HG03469 (cell line): ENCODE results near the gene PRIMA1.

Experiments used
- ATAC-seq: cut with Tn5 transposase; IDR thresholded peaks from one replicate; pipeline ENCODE4 v1.9.1; 2021; ENCODE audit warnings: mild to moderate bottlenecking, moderate library complexity, moderate number of reproducible peaks; ENCODE audit not compliant: unreplicated experiment

PRIMA1 gene, protein sequence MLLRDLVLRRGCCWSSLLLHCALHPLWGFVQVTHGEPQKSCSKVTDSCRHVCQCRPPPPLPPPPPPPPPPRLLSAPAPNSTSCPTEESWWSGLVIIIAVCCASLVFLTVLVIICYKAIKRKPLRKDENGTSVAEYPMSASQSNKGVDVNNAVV

DNA sequence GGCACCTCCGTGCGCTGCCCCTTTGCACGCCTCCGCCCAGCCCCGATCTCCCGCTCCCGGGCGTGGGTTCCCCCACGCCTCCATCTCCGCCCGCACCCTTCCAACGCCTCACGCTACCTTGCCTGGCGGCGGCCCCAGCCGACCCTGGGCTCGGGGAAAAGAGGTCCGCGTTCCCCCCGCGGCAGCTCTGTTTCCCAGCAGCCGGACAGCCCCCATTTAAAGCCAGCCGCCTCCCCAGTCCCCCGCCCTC is at the start of gene PRIMA1:
TSS of gene PRIMA1 (minus strand) at position 193 of the 250 bp plus-strand sequence. CDS start 767 bp downstream, outside the sequence.
- no peak for ATAC-seq

DNA sequence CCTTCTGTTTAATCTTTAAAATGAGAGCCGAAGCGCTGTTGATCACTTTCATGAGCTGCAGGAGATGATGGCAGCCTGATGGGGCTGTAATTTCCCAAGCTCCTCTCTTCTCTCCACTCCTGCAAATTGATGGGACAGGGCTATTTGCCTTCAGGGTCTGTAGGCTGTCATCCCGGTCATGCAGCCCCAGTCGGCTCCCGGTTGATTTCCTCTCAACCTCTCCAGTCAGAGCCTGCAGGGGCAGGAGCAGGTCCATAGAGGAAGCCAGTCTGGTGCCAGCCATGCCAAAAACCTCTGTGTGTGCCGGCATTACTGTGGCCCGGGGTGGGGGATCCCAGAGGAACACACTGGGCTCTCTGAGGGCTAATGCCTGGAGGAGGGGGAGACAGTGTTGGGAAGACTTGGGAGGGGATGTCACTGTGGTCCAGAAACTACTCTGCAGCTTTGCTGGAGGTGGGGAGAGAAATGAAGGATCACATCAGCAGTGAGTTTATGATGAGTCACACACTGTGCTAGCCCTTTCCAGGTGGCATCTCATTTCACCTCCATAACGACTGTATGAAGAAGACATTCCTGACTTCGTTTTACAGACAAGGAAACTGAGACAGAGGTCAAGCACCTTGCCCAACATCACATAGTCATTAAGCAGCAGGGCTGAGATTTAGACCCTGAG is 46.5 kb upstream of the PRIMA1 start:
- ATAC-seq: no peak

DNA sequence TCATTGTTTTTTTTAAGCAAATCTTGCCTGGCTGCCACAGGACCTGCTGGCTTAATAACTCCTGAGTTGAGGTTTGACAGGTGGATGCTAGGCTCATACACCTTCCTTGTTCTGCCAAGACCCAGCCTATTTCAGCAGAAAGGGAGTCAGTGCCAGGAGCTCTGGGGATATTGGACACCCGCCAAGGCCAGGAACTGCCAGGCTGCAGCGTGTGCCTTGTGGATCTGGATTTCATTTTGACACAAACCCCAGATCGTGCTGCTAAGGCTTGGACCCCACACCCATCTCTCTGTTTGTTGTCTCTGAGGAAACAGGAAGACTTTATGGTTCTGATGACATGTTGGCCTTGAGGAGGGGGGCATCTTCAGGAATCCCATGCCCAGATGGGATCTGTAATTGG is 44.4 kb upstream of the PRIMA1 start:
- no peak for ATAC-seq

DNA sequence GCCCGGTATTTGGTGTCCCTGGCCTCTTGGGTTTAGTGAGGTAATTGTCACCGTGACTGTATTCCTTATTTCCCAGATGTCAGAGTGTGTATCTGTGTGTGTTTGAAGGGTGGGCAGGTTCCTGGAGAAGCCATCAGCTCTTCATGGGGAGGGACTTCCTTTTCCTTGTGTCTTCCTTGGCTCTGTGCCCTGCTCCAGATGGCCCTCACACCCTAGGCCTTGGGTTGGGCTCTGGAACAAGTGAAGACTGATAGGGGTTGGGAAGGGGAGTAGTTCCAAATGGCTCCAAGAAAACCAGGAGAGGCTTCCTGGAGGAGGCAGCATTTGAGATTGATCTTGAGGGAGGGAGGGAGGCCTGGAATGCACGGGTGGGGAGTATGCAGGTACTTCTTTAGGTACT is 43.8 kb upstream of the PRIMA1 start:
- no peak for ATAC-seq

DNA sequence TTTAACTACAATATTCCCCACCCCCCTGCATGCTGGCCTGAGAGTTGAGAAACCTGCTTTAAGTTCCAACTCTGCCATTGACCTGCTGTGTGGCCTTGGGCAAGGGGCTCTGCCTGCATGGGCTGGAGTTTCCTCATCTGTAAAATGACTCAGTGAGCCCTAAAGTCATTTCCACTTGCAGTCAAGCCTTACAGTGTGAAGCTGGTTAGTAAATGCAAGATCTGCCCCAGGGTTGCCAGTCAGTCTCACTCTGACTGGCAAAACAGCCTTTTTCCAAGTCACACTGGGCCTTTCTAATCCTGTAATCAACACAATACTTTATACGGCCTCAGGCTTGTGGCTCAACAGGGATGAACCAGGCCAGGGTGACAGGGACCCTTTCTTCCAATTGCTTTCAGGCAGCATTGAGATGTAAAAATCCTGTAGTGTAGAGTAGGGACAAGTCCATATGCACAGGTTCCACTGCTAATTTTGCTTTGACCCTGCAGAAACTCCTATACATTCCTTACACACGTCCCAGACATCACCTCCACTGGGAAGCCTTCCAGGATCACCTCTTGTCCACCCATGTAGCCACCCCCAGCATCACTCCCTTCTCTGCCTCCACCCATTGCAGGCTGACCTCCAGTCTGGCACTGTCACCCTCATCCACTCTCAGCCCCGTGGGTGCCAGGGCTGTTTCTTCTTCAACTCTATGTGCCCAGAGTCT is 42.6 kb upstream of the PRIMA1 start:
- ATAC-seq: no peak

DNA sequence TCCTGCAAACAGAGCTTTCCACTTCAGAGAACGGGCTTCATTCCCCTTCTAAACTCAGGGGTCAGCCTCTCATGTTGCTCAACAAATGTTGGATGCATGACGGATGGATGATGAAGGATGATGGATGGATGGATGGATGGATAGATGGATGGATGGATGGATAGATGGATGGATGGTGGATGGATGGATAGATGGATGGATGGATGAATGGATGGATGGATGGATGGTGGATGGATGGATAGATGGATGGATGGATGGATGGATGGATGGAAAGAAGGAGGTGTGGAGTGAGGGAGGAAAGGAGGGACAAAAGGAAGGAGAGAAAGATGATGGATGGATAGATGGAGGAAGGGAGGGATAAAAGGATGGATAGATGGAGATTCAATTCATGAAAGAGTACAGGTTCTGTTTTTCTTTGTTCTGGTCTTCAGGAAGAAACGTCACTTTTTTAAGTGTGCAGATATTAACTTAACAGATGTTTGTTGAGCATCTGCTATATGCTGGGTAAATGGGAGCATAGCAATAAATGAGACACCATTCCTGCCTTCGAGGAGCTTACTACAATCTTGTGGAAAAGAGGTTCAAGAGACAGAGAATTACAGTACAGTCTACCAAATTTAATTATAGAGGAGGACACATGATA is 41.7 kb upstream of the PRIMA1 start:
- no peak for ATAC-seq

DNA sequence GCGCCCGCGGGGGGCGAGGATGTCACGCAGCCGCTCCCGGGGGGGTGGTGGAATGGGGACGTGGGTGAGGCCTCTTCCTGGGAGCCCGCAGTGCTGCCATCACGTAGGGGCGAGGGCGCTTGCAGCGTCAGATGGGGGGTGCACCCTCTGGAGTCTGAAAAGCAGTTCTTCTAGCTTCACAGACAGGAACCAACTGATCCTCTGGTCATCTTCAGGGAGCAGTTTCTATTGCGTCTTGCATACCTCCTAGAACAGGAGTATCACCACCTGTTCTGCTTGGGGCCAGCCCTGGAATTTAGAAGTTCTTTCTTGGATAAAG is 36.9 kb upstream of the PRIMA1 start:
- no peak for ATAC-seq

DNA sequence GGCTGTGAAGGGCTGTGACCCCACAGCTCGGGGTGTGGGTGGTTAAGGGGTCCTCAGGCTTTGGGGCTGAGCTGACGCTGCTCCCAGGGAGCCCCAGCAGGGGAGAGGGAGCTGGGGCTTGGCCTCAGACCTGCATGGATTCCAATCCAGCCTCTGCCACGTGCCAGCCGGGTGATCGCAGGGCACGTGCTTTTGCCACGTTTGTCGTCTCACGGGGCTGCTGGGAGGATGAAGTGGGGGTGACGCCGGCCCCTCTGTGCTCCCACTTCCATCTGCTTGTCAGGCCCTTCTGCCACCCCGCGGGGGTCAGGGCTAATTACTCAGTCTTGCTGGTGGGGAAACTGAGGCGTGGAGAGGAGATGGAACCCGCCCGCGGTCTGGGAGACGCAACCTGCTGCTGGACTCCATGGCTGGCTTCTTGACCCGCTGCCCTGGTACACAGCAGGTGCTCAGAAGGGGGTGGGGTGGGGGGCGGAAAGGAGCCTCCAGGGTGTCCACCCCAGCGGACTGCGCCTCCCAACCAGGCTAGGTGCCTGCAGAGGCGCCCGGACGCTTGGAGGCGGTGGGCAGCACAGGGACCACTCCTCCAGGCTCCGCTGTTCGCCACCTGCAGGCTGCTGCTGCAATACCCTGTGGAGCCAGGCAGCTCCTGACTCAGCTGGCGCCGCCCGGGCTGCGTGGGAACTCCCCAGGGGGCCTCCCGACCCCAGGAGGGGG is 36.4 kb upstream of the PRIMA1 start:
- ATAC-seq: no peak

DNA sequence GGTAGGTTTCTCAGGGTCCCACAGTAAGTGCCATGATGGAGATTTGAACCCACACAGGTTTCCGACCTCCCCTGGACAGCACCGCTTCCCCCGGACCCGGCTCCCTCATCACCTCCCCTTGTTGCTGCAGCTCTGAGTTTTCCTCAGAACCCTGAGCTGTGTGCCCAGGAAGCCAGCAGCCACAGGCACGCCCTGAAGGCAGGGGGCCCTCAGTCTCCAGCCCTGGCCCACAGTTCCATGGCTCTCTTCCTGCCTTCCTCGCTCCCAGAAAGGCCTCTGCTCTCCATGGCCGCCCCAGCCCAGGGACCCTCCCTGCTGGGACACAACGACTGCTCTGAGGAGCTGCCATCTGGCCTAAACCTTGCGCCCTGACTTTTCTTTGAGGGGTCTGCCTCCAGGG is 35.8 kb upstream of the PRIMA1 start:
- no peak for ATAC-seq

DNA sequence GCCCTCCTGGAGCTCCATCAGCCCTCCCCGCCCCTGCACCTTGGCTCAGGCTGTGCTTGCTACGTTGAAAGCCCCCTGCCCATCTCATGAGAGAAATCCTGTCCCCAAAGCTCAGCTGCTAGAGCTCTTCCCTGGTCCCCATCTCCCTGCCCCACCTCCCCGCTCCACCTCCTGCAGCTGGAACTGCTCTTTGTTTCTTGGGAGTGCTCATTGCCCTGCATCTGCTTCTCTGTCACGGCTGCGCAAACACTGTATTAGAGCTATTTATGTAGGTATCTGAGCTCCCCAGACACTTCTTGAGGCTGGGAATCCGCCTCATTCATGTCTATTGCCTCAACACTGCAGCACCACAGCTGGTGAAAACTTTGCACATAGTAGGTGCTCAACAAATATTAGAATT is 32.8 kb upstream of the PRIMA1 start:
- no peak for ATAC-seq

DNA sequence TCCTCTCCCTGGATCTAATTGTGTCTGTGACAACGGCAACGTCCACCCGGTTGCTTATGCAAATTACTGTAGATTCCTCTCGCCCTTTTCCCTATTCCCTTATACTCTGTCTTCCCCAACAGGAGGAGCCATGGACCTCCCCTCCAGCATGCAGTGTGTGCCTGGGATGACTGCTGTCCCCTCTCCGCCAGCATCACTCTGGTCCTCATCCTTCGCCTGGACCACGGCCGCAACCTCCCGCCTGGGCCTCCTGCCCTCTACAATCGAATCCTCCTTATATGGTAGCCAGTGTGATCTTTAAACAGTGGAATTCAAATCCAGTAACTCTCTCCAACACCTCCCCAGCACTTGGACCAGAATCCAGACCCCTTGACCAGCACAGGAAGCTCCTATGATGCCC is 30.6 kb upstream of the PRIMA1 start:
- ATAC-seq: no peak

DNA sequence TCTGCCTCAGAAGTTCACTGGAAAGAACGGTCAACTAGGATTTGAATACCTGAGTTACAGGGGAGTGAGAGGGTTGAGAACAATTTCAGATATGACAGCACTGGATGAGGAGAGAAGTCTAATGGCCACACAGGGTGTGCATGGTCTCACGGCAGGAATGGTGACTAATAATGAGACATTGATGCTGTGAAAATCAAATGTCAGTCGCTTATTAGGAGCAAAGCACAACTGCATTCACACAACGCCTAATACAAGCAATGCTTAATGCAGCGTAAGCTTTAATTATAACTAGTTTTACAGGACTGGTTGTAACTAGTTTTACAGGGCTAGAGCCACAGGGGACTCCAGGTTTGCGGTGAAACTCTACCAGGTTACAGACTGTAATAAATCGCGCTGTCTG is 23.4 kb upstream of the PRIMA1 start:
- no peak for ATAC-seq

DNA sequence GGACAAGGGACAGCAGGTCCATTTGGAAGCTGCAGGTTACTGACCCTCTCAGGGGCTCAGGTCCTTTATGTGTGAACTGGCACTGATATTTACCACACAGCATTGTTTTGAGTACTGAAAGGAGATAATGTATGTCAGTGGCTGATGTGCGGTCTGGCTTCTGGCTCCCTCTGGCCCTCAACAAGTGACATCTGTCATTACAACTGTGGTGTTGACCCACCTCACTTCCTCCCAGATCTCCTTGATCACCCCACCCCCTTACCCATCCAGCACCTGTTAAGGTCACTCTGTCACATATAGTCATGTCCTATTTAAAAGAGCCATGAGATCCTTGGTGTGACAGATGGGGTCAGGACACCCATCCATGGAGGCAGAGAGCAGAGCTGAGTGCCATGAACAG is 22.7 kb upstream of the PRIMA1 start:
- ATAC-seq: no peak

DNA sequence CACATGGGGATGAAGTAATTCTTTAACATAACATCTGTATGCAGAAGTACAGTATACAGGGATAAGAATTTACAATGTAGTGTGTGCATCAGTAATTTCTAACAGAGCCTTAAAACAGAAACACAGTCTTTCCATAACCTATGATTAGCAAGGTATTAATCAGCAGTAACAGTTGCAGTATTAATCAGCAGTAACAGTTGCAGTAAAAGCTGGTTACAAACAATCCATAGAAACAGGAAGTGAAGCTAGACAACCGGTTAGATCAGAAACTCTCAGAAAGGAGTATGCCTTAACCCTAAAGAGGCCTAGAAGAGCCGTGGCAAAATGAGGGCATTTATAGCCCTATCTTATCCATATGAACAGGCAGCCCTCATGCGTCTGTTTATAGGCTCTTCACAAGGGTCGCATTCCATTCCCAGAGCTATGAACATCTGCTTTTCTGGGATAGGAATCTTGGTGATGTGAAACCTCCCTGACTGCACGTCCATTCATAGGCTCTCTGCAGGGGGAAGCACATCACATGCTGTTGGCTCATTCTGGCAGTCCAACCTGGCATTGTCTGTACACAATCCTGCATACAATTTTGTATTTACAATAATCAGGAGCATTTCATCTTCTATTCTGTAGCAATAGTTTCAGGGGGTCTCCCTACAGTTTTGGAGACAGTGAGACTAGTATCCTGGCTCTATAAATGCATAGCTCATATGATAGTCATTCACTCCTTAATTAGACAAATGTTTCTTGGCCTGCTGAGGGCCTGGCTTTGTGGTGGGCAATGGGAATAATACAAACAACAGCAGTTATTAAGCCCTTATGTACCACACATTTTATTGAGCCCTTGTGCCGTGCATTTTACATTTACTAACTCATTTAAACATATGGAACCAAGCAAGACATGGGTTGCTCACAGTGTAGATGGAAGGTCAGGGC is 21.5 kb upstream of the PRIMA1 start:
- peak; percentile 52 for ATAC-seq

DNA sequence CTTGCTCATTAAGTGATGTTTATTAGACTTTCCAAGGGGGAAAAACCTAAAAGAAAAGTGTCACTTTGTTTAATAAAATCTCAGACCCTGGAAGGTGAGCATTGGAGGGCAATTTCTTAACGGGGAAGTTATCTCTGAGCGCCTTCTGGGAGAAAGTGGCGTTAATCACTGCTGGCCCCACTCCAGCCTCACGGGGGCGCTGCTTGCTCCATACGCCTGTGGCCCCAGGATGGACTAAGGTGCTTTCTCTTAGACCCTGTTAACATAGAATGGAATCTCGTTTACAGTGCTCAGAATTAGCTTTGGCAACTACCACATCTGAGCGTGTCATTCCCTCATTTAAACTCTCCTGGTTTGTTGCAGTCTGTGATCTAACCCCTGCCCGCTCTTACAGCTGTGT is 16.4 kb upstream of the PRIMA1 start:
- no peak for ATAC-seq

DNA sequence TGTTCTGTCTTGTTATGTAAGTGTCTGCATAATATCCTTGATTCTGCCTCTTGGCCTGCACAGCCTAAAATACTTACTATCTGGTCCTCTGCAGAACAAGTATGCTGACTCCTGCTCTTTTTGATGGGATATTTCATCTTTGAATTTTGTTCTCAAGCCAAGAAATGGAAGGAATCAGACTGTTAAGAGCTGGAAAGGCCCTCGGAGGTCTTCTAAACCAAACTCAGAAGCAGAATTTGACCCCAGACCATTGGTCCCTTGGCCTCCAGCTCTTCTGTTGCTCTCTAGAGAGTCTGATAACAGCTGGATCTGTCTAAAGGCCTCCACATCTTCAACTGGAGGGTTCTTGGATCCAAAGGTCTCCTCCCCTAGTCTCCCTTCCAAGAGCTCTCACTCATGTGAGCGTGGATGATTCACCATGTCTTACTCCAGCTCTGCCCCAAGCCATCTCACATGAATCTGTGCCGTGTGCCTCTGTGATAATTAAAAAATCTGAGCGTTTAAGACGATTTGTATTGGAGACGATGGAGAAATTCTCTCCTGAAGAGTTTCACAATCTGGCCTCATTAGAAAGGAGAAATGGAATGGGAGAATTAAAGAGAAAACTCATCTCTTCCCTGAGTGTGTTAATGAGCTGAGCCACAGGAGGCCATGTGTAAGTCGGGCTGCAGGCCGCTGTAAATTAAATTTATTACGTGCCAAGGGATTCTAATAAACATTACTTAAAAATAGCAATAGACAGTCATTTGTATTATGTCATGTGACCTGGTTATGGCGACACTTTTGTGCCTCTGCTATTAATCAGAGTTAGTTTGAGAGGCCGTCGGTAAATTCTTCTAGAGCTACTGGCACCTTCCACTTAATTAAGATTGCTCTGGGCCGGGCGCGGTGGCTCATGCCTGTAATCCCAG is 15.4 kb upstream of the PRIMA1 start:
- no peak for ATAC-seq

DNA sequence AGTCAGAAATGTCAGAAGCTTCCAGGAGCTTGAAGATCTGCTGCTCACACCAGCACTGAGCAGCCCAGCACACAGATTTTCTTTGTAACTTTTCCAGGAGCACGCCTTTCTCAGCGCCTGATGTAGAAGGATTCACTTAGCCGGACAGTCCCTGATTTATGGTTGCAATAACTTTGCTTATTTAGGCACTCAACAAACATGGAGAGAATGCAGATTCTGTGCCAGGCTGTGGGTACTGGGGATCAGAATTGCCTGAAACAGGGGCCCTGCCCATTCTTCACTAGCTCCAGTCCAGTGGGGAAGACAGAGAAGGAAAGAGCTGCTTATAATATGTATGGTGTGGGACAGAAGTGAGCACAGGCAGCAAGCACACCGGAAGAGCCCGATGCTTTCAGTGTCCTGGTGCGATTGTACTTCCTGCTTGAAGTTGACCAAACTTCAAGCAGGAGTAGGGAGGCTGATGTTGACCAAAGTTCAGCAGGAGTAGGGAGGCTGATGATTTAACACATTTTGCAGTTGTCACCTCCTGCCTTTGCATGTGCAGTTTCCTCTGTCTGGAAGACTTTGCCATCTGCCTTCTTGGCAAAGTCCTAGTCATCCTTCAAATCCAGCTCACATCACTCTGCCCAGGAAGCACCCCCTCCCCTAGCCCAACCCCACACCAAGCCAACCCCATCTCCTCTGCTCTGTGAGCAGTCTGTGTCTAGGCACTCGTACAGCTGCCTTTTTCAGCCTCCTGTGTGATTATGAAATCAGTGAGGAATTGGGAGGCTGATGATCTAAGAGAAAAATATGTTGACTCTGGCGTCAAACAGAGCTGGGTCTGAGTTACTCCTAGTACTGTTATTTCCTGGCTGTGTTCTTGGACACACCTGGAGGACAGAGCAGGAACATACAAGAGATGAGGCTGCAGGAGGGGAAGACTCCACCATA is 12.0 kb upstream of the PRIMA1 start:
- no peak for ATAC-seq

DNA sequence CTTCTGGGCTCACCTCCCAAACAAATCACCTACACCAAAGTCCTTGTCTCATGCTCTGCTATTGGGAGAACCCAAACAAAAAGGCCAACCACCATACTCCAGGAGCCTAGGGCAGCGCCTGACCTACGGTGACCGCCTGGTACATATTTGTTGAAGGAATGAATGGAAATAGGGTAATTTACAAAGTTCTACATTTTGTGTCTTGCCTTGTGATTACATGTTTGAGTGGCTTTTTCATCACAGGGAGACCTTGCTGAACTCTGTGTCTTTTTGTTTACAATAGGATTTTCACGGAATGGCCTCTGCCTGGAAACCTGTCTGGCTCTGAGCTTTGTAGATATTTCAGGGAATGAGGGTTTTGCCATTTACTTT is 11.3 kb upstream of the PRIMA1 start:
- ATAC-seq: no peak

DNA sequence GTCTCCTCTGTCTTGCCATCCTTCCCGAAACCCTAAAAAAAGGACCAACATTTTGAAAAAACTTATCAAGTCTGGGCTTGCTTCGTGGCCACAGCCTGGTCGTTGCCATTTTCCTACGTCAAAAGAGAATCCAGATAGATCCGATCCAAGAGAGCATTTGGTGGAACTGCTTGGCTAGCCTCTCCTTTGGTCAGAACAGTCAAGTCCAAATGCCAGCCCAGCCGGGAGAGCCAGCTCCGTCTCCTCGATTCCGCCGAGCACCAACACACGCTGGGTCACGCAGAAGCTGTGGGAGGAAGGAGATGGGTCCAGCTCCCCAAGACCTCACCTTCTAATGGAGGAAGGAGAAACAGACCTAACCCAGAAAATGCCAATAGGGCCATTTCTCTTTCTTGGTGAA is 9.3 kb upstream of the PRIMA1 start:
- no peak for ATAC-seq
